SK-N-SH (cell line): ENCODE results near the gene UTF1. TPM values are rescaled to one million over a fixed set of nuclear protein-coding genes. Genes with fewer than 3 reads are reported as not detected.

Experiments used
- CTCF ChIA-PET: fragments of 300-600, 350-600 bp; formaldehyde crosslinking; extraction: SDS; loops from one replicate; lab custom pipeline; 2021; lab: Yijun Ruan, JAX
- POLR2A ChIA-PET: fragments of 350-600 bp; sonication (Branson Sonifier 250); formaldehyde crosslinking; extraction: SDS; loops from one replicate; lab custom pipeline; 2020; ENCODE audit warnings: antibody characterized with exemption, inconsistent platforms; lab: Yijun Ruan, JAX
- DNase-seq: peaks from one replicate; pipeline ENCODE4 v3.0.0; 2012
- H2AFZ ChIP-seq: fragments of 200-600 bp; sonication (generic); 2 replicates; pipeline ENCODE4 v1.8.1; 2016; ENCODE audit warnings: antibody characterized with exemption, mild to moderate bottlenecking, low read depth
- H3F3A ChIP-seq: fragments of 200-600 bp; sonication (generic); replicated peaks from 2 replicates; pipeline ENCODE3; 2016; ENCODE audit warnings: antibody characterized with exemption, mild to moderate bottlenecking; ENCODE audit not compliant: insufficient read depth
- H3K27ac ChIP-seq, 2 experiments: fragments of 200-500 bp in 1 of 2; fragments of 200-600 bp in 1 of 2; sonication (Bioruptor generic) in 1 of 2; sonication (generic), shearing (Covaris generic) in 1 of 2; 2 replicates each; pipeline versions ENCODE4 v1.5.1 to v1.6.1; 2014 to 2016; ENCODE audit warnings: low read depth in 2 of 2, inconsistent platforms in 1 of 2, low read length in 1 of 2, mild to moderate bottlenecking in 1 of 2, mixed read lengths in 1 of 2
- H3K27me3 ChIP-seq: fragments of 200-600 bp; sonication (generic), shearing (Covaris generic); 2 replicates; pipeline ENCODE4 v1.6.1; 2016; ENCODE audit warnings: mixed run types; ENCODE audit not compliant: insufficient read depth
- H3K36me3 ChIP-seq, 2 experiments: fragments of 200-500 bp in 1 of 2; fragments of 200-600 bp in 1 of 2; sonication (Bioruptor generic) in 1 of 2; sonication (generic) in 1 of 2; replicated peaks in 1 of 2; 2 replicates each; pipeline versions ENCODE3 to v1.5.1; 2014 to 2016; ENCODE audit warnings: low read length in 1 of 2, mild to moderate bottlenecking in 1 of 2; ENCODE audit not compliant: insufficient read depth in 2 of 2, control insufficient read depth in 1 of 2
- H3K4me1 ChIP-seq, 2 experiments: fragments of 200-500 bp in 1 of 2; fragments of 200-600 bp in 1 of 2; sonication (Bioruptor generic) in 1 of 2; sonication (generic), shearing (Covaris generic) in 1 of 2; 2 replicates each; pipeline versions ENCODE4 v1.5.1 to v1.6.1; 2014 to 2016; ENCODE audit warnings: low read depth in 1 of 2, low read length in 1 of 2, mixed run types in 1 of 2; ENCODE audit not compliant: insufficient read depth in 2 of 2, control insufficient read depth in 1 of 2
- H3K4me2 ChIP-seq: fragments of 200-600 bp; sonication (generic), shearing (Covaris generic); 2 replicates; pipeline ENCODE4 v1.6.1; 2017; ENCODE audit warnings: mixed run types
- H3K4me3 ChIP-seq, 2 experiments: fragments of 200-500 bp in 1 of 2; fragments of 200-600 bp in 1 of 2; sonication (Bioruptor generic) in 1 of 2; sonication (generic), shearing (Covaris generic) in 1 of 2; 2 replicates each; pipeline versions ENCODE4 v1.5.1 to v1.8.1; 2014 to 2016; ENCODE audit warnings: low read depth in 2 of 2, inconsistent platforms in 1 of 2, low read length in 1 of 2, mild to moderate bottlenecking in 1 of 2, mixed read lengths in 1 of 2, moderate library complexity in 1 of 2
- H3K79me2 ChIP-seq: fragments of 200-600 bp; sonication (generic); 2 replicates; pipeline ENCODE4 v1.8.1; 2017; ENCODE audit warnings: mild to moderate bottlenecking; ENCODE audit not compliant: insufficient read depth
- H3K9ac ChIP-seq: fragments of 200-600 bp; sonication (generic); 2 replicates; pipeline ENCODE4 v1.6.1; 2017; ENCODE audit warnings: mixed run types
- H3K9me2 ChIP-seq: fragments of 200-600 bp; sonication (generic); 2 replicates; pipeline ENCODE4 v1.6.1; 2017; ENCODE audit warnings: mixed run types
- H3K9me3 ChIP-seq: fragments of 200-600 bp; sonication (generic); 2 replicates; pipeline ENCODE4 v1.6.1; 2017; ENCODE audit warnings: mixed run types, mild to moderate bottlenecking, moderate library complexity
- H4K20me1 ChIP-seq: fragments of 200-600 bp; sonication (generic); 2 replicates; pipeline ENCODE4 v1.6.1; 2017; ENCODE audit warnings: mild to moderate bottlenecking, mixed run types; ENCODE audit not compliant: insufficient read depth
- CTCF ChIP-seq: fragments of 200-600 bp; sonication (generic); IDR thresholded peaks from 2 replicates; pipeline ENCODE4 v1.6.1; 2017; ENCODE audit warnings: antibody characterized with exemption, mild to moderate bottlenecking, moderate library complexity
- EP300 ChIP-seq, 2 experiments: IDR thresholded peaks; 2 replicates each; pipeline versions ENCODE4 v1.4.0 to v1.6.1; 2012; ENCODE audit warnings: borderline replicate concordance in 1 of 2, low read depth in 1 of 2, low read length in 1 of 2
- EZH2phosphoT487 ChIP-seq: fragments of 200-600 bp; sonication (generic); IDR thresholded peaks from 2 replicates; pipeline ENCODE4 v1.6.1; 2017; ENCODE audit warnings: low read depth, mixed run types, mild to moderate bottlenecking, antibody characterized with exemption, moderate library complexity, borderline replicate concordance
- FOXJ3 ChIP-seq: sonication (generic); formaldehyde crosslinking; IDR thresholded peaks from 2 replicates; pipeline ENCODE4 v1.5.1; 2020; ENCODE audit warnings: mild to moderate bottlenecking, missing genetic modification reagents
- FOXM1 ChIP-seq: IDR thresholded peaks from 2 replicates; pipeline ENCODE4 v1.4.0; 2012; ENCODE audit warnings: low read depth, mild to moderate bottlenecking
- GATA2 ChIP-seq: sonication (generic); formaldehyde crosslinking; IDR thresholded peaks from 2 replicates; pipeline ENCODE4 v1.5.0; 2020; ENCODE audit warnings: mild to moderate bottlenecking, missing genetic modification reagents
- IRF3 ChIP-seq: fragments of 150-350 bp; IDR thresholded peaks from 2 replicates; pipeline ENCODE4 v1.6.1; 2016; ENCODE audit warnings: mild to moderate bottlenecking, low read depth, low read length
- JUND ChIP-seq: IDR thresholded peaks from 2 replicates; pipeline ENCODE4 v1.4.0; 2012
- RAD21 ChIP-seq: IDR thresholded peaks from 2 replicates; pipeline ENCODE4 v1.6.1; 2012; ENCODE audit warnings: mild to moderate bottlenecking, low read length
- RFX5 ChIP-seq: IDR thresholded peaks from 2 replicates; pipeline ENCODE4 v1.6.1; 2012; ENCODE audit warnings: mild to moderate bottlenecking, improper control_type of control experiment, low read length
- RXRA ChIP-seq: IDR thresholded peaks from 2 replicates; pipeline ENCODE4 v1.4.0; 2012; ENCODE audit warnings: low read depth, mild to moderate bottlenecking, borderline replicate concordance
- SMC3 ChIP-seq: IDR thresholded peaks from 2 replicates; pipeline ENCODE4 v1.6.1; 2012; ENCODE audit warnings: low read depth, low read length, improper control_type of control experiment
- TAF1 ChIP-seq: IDR thresholded peaks from 2 replicates; pipeline ENCODE4 v1.6.1; 2012; ENCODE audit warnings: low read depth, mild to moderate bottlenecking, low read length, moderate library complexity, borderline replicate concordance
- WGBS: methylation state at CpG from one replicate; pipeline ENCODE4 v1.1.6; 2017; ENCODE audit warnings: low lambda C conversion rate; 5-methylcytosine and 5-hydroxymethylcytosine counted together
- polyA plus RNA-seq, 3 experiments: library from polyadenylated mRNA; depleted of rRNA; stranded (reverse); fragments of >200 nt; gene quantifications; 2 replicates each; pipeline ENCODE4 v1.2.3, GENCODE V29; 2012

Gene UTF1
- polyA plus RNA-seq, 1 of the 3 experiments (the other 2 are of a cell fraction), result not detected

- no peak overlapping the region for H3K4me3 ChIP-seq
- TF ChIP-seq EZH2phosphoT487, result no peak
- H3K36me3 ChIP-seq, result peaks cover 0 to 43% of the 10 kb centered on the region in 2 experiments
- H3K9me3 ChIP-seq, result no peaks in the 10 kb centered on the region
- no peaks in the 10 kb centered on the region for H3F3A ChIP-seq
- ChIA-PET POLR2A (interaction anchor here (1.4 kb wide), 1 partner anchor 12 kb away, joined by 3 read pairs; no protein-coding TSS in a partner anchor), CTCF (interaction anchor here (1.1 to 3.1 kb wide), 4 partner anchors 25 to 135 kb away, joined by 4 to 9 read pairs (median 4); no protein-coding TSS in a partner anchor)
- no peaks in the 10 kb centered on the region for H3K9me2 ChIP-seq
- no peaks in the 10 kb centered on the region for H3K79me2 ChIP-seq
- no peak overlapping the region for H3K9ac ChIP-seq
- no peak for DNase-seq
- 78% methylated on average over 9 of the region's 19 CpGs for WGBS
- H3K4me1 ChIP-seq, result no peaks in the 10 kb centered on the region; a peak in 1 of 4 replicates
- no peak overlapping the region for H3K27ac ChIP-seq
- H4K20me1 ChIP-seq, result no peaks in the 10 kb centered on the region; the same call in 1 of the 2 replicates
- no peaks in the 10 kb centered on the region for H3K27me3 ChIP-seq
- no peak overlapping the region for H3K4me2 ChIP-seq
- no peak overlapping the region for H2AFZ ChIP-seq
Observed at GRCh38 chr10:133278577-133279265, 48.7 kb downstream of the UTF1 start.

GRCh38 chr10:133279326-133280226, 49.6 kb downstream of the UTF1 start:
- no peaks in the 10 kb centered on the region; a peak in 1 of 4 replicates for H3K4me1 ChIP-seq
- no peaks in the 10 kb centered on the region; the same call in 1 of the 2 replicates for H4K20me1 ChIP-seq
- H3F3A ChIP-seq, result no peaks in the 10 kb centered on the region
- 97% methylated on average over 20 of the region's 24 CpGs for WGBS
- H3K9ac ChIP-seq, result no peak overlapping the region
- no peak overlapping the region for H3K4me2 ChIP-seq
- no peak for DNase-seq
- H3K36me3 ChIP-seq, result peaks cover 1 to 50% of the 10 kb centered on the region in 2 experiments
- ChIA-PET CTCF (interaction anchor here (1.1 to 1.5 kb wide), 2 partner anchors 25 to 29 kb away, joined by 4 read pairs; no protein-coding TSS in a partner anchor), POLR2A (interaction anchor here (1.2 kb wide), 1 partner anchor 15 kb away, joined by 4 read pairs; no protein-coding TSS in a partner anchor)
- H3K4me3 ChIP-seq, result no peak overlapping the region
- no peaks in the 10 kb centered on the region for H3K27me3 ChIP-seq
- H2AFZ ChIP-seq, result no peak overlapping the region
- H3K9me2 ChIP-seq, result no peaks in the 10 kb centered on the region
- H3K27ac ChIP-seq, result no peak overlapping the region
- no peaks in the 10 kb centered on the region for H3K79me2 ChIP-seq
- TF ChIP-seq TAF1 (no peak), RAD21 (no peak), SMC3 (no peak), FOXJ3 (CRISPR knock-in tag) (no peak), FOXM1 (no peak), JUND (no peak), EP300 (IDR thresholded peaks at IDR 0.05; ENCODE audit: borderline replicate concordance in 1 of 2, low read depth in 1 of 2, low read length in 1 of 2) (no peak), GATA2 (CRISPR knock-in tag) (no peak), IRF3 (no peak), CTCF (no peak), RFX5 (no peak), RXRA (no peak)
- H3K9me3 ChIP-seq, result no peaks in the 10 kb centered on the region
